Activated T-helper 1 cell treated with anti-CD3 and anti-CD28 coated beads, Interleukin-2, amount 50 U/mL, for 16 hours (primary cell): Measurements from ENCODE around the gene CRIP2.

Source experiments
- DNase-seq, 2 donors: peaks; one replicate each; pipeline ENCODE4 v3.0.0-alpha.2; 2020; ENCODE audit warnings: low read depth in 1 of 2, low spot score in 1 of 2

The CRIP2 gene

GRCh38 chr14:105497671-105498429, 23.2 kb downstream of the CRIP2 start:
- DNase-seq = no peak

- DNase-seq = no peak
These were observed 24.0 kb downstream of the CRIP2 start for GRCh38 chr14:105498430-105499255.

GRCh38 chr14:105499256-105500035, 24.8 kb downstream of the CRIP2 start:
- no peak for DNase-seq

GRCh38 chr14:105500036-105500725, 25.6 kb downstream of the CRIP2 start:
- DNase-seq = no peak

- DNase-seq = no peak
These were observed 26.1 kb downstream of the CRIP2 start for GRCh38 chr14:105500726-105501101.

- DNase-seq = no peak
These were observed 27.1 kb downstream of the CRIP2 start for GRCh38 chr14:105501504-105502291.

- DNase-seq = no peak
These were observed 28.1 kb downstream of the CRIP2 start for GRCh38 chr14:105502446-105503295.

- no peak for DNase-seq
These were observed 28.6 kb downstream of the CRIP2 start for GRCh38 chr14:105503296-105503640.

GRCh38 chr14:105503935-105504692, 29.5 kb downstream of the CRIP2 start:
- no peak for DNase-seq

GRCh38 chr14:105505101-105505500, 30.5 kb downstream of the CRIP2 start:
- DNase-seq = no peak

- no peak for DNase-seq
These were observed 32.6 kb downstream of the CRIP2 start for GRCh38 chr14:105507247-105507646.

GRCh38 chr14:105508069-105508468, 33.4 kb downstream of the CRIP2 start:
- no peak for DNase-seq

GRCh38 chr14:105508601-105509000, 34.0 kb downstream of the CRIP2 start:
- DNase-seq = no peak

- DNase-seq = no peak
These were observed 42.5 kb downstream of the CRIP2 start for GRCh38 chr14:105517096-105517495.

GRCh38 chr14:105519946-105520698, 45.5 kb downstream of the CRIP2 start:
- no peak for DNase-seq

- DNase-seq = no peak
These were observed 50.7 kb downstream of the CRIP2 start for GRCh38 chr14:105525326-105525725.

- DNase-seq = no peak
These were observed 51.5 kb downstream of the CRIP2 start, which contains the start of gene TMEM121 for GRCh38 chr14:105525861-105526775. TMEM121 (plus strand) TSS chr14:105526583; CDS start chr14:105528835, 2,252 bp downstream.
